BE2C (cell line): ENCODE data around the gene COPRS.

ENCODE experiments used
- DNase-seq: peaks from one replicate; pipeline ENCODE4 v3.0.0-alpha.2; 2020
- H3K27me3 ChIP-seq: fragments of 250-450 bp; sonication (Bioruptor Pico); 2 replicates; pipeline ENCODE4 v1.5.1; 2020; ENCODE audit warnings: mild to moderate bottlenecking
- H3K36me3 ChIP-seq: fragments of 250-450 bp; sonication (Bioruptor Pico); 2 replicates; pipeline ENCODE4 v1.5.1; 2020; ENCODE audit warnings: mild to moderate bottlenecking
- H3K4me1 ChIP-seq: fragments of 250-450 bp; sonication (Bioruptor Pico); 2 replicates; pipeline ENCODE4 v1.5.1; 2020
- H3K4me3 ChIP-seq: 2 replicates; pipeline ENCODE4 v1.5.1; 2011; ENCODE audit warnings: low read depth, low read length
- H3K9me3 ChIP-seq: fragments of 250-450 bp; sonication (Bioruptor Pico); 2 replicates; pipeline ENCODE4 v1.5.1; 2020
- CTCF ChIP-seq: IDR thresholded peaks from 2 replicates; pipeline ENCODE4 v1.5.1; 2012; ENCODE audit warnings: mild to moderate bottlenecking, low read depth, low read length

The COPRS gene

GRCh38 chr17:31900877-31901276 is 41.8 kb upstream of the COPRS start:
- DNase-seq = no peak
- no peak for TF ChIP-seq CTCF

GRCh38 chr17:31888124-31888523 is 29.1 kb upstream of the COPRS start:
- no peak for TF ChIP-seq CTCF
- Histone ChIP-seq H3K36me3 (no peaks in the 10 kb centered on the region; the same call in none of the 2 replicates), H3K27me3 (no peaks in the 10 kb centered on the region), H3K9me3 (no peaks in the 10 kb centered on the region), H3K4me1 (no peaks in the 10 kb centered on the region), H3K4me3 (no peak overlapping the region)
- DNase-seq = no peak

More at GRCh38 chr17:31900877-31901276, 41.8 kb upstream of the COPRS start:
- no peaks in the 10 kb centered on the region for H3K4me1 ChIP-seq
- H3K9me3 ChIP-seq = no peaks in the 10 kb centered on the region
- H3K27me3 ChIP-seq = no peaks in the 10 kb centered on the region
- peaks cover 9% of the 10 kb centered on the region for H3K36me3 ChIP-seq
- H3K4me3 ChIP-seq = peak overlapping the region; percentile 92

- Histone ChIP-seq H3K9me3 (no peaks in the 10 kb centered on the region), H3K4me3 (no peak overlapping the region), H3K27me3 (no peaks in the 10 kb centered on the region), H3K4me1 (no peaks in the 10 kb centered on the region), H3K36me3 (peaks cover 2% of the 10 kb centered on the region)
- no peak for TF ChIP-seq CTCF
- no peak for DNase-seq
Measured at GRCh38 chr17:31882571-31882970, 23.5 kb upstream of the COPRS start.

- H3K4me1 ChIP-seq = no peaks in the 10 kb centered on the region
- TF ChIP-seq CTCF = no peak
- peaks cover 5% of the 10 kb centered on the region for H3K36me3 ChIP-seq
- no peak overlapping the region for H3K4me3 ChIP-seq
- no peaks in the 10 kb centered on the region for H3K9me3 ChIP-seq
- no peaks in the 10 kb centered on the region for H3K27me3 ChIP-seq
- no peak for DNase-seq
Measured at GRCh38 chr17:31880311-31880710, 21.3 kb upstream of the COPRS start.

GRCh38 chr17:31878703-31879073 is 19.6 kb upstream of the COPRS start:
- Histone ChIP-seq H3K9me3 (no peaks in the 10 kb centered on the region), H3K4me1 (no peaks in the 10 kb centered on the region), H3K36me3 (peaks cover 12% of the 10 kb centered on the region), H3K4me3 (no peak overlapping the region), H3K27me3 (no peaks in the 10 kb centered on the region)
- DNase-seq = no peak
- TF ChIP-seq CTCF = no peak

- Histone ChIP-seq H3K4me3 (no peak overlapping the region), H3K9me3 (no peaks in the 10 kb centered on the region), H3K36me3 (peaks cover 15% of the 10 kb centered on the region), H3K27me3 (no peaks in the 10 kb centered on the region), H3K4me1 (no peaks in the 10 kb centered on the region)
- DNase-seq = no peak
- TF ChIP-seq CTCF = no peak
Measured at GRCh38 chr17:31877911-31878702, 19.1 kb upstream of the COPRS start.
